GM10847 (cell line): ENCODE measurements around the gene SAMSN1.

ENCODE experiments used
- POLR2A ChIP-seq: IDR thresholded peaks from 2 replicates; pipeline ENCODE4 v1.6.1; 2011; ENCODE audit not compliant: insufficient read length; ENCODE audit errors: extremely low read depth

SAMSN1 gene

DNA sequence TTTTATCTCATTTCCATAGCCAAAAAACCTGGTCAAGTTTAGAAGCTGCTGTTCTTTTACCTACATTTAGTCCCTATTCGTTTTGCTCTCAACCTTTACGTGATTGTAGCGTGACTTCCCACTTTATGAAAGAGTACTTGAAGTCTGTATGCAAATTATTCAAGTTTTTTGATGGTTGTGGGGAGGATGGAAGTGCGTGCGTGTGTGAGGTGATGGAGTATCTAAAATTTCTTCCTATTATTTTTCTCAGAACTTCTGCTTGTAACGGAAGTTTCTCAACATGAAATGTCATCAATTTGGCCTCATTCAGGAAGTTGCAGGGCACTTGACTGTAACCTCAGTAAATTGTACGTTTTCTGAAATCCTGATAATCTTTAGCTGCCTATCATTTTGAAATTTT is 64.0 kb downstream of the SAMSN1 start:
- TF ChIP-seq POLR2A: no peak

GRCh38 chr21:14480411-14481031 is 65.6 kb downstream of the SAMSN1 start:
- no peak for TF ChIP-seq POLR2A

GRCh38 chr21:14479241-14479786 is 66.8 kb downstream of the SAMSN1 start:
- TF ChIP-seq POLR2A: no peak

DNA sequence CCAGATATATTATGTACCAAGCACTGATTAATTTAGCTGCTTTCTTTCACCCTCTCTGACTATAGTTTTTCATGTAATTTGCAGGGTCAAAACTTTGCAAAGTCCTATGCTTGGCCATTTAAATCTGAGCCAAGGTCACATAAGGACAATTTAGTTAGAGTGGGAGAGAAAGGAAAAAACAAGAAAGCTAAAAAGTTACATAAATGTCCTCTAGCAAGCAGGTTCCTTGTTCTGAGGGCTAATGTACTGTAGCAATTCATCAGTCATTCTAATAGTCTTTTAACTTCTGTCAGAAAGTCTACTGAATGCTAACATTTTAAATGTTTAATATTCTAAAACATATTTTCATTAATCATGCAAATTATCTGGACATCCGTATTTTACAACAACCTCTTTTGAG is 68.3 kb downstream of the SAMSN1 start:
- TF ChIP-seq POLR2A: no peak

GRCh38 chr21:14477133-14477532 is 69.0 kb downstream of the SAMSN1 start:
- TF ChIP-seq POLR2A: no peak

DNA sequence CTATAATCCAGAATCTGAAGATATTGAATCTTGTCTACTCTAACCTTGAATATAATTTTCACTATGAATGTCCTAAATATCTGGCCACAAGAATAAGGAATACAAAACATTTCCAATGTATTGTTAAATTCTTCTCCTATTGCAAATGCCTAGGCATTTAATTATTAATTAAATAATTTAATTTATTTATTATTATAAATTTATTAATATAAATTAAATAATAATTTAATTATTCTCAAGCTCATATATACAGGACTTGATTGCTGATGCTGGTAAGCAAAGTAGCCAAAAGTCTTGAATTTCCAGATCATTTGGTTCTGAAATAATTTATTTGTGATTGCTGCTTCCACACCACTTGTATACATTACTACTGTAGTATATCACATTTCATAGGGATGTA is 71.1 kb downstream of the SAMSN1 start:
- TF ChIP-seq POLR2A: no peak

GRCh38 chr21:14469641-14470040 is 76.5 kb downstream of the SAMSN1 start:
- TF ChIP-seq POLR2A: no peak

DNA sequence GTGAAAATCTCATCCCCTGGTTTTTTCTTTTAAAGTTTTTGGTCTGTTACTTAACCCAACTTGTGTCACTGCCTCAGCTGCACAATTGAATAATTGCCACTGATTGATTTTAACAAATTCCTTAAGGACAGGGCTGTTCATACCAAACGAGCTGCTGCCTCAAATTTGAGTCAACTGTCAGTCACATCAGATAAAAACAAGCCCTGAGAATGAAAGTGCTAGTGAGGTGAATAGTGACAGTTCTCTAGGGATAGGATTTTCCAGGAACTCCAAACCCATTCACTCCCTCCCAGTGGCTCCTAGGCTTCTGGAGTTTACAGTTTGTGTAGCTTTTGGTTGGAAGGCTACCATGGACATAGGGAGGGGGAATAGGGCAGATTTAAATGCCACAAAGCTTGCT is 79.4 kb downstream of the SAMSN1 start:
- TF ChIP-seq POLR2A: no peak

DNA sequence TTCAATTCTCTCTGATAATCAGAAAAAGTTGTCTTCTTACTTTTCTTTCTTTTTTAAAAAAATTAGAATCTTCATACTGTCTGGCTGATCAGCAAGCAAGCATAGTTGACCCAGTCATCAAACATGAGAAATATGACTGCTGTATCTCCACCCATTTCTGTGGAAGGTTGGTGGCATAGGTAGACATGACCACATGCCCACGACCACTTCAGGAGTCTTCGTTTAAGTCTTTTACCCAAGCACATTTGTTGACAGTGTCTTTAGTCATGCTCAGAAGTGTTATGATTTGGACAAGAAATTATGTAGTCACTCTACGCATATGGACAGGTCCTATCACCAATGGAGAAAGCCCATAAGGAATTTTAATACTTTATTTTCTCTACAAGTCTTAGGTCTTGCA is 88.4 kb downstream of the SAMSN1 start:
- TF ChIP-seq POLR2A: no peak

- TF ChIP-seq POLR2A: no peak
These were observed 89.2 kb downstream of the SAMSN1 start for GRCh38 chr21:14456911-14457310.

DNA sequence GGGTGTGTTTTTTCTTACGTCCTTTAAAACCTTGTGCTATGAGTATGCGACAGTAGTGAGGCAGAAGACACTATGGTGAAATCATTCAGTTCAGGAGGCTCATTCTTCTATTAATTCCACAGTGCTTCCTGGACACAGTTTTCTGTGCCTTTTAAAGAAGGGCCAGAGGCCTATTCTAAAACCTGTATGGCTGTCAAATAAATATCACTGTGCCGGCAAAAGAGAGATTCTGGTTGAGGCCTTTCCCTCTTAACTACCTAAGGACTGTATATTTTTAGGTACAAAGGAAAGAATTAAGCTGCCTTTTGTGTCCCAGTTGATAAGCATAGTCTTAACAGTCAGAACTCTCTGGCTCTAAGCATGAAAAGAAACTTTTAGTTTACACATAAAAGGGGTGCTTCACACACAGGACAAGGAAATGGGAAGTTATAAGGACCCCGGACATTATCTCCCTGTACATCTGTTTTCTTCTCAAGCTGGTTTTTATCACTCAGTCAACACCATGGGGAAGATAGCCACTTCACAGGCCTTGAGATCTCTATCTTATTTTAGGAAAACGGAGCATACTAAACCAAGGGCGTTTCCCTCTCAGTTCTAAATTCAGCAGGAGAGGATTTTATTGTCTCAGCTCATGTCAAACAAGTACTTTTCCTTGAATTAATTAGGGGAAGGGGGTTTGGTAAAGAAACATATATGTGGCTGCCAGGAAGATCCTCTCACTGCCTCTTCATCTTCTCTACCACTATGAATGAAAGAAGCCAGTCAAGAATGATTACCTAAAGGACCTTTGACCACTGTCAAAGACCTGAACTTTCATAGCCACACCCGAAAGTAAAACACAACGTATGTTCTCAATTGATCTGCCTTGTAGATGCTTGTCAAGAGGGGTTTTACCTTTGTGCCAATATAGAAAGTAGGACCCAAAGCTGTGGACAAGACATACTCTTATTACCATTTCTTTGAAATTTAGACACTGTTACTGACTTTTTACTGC is 91.8 kb downstream of the SAMSN1 start:
- TF ChIP-seq POLR2A: no peak

- no peak for TF ChIP-seq POLR2A
These were observed 92.6 kb downstream of the SAMSN1 start for GRCh38 chr21:14453339-14454015.

DNA sequence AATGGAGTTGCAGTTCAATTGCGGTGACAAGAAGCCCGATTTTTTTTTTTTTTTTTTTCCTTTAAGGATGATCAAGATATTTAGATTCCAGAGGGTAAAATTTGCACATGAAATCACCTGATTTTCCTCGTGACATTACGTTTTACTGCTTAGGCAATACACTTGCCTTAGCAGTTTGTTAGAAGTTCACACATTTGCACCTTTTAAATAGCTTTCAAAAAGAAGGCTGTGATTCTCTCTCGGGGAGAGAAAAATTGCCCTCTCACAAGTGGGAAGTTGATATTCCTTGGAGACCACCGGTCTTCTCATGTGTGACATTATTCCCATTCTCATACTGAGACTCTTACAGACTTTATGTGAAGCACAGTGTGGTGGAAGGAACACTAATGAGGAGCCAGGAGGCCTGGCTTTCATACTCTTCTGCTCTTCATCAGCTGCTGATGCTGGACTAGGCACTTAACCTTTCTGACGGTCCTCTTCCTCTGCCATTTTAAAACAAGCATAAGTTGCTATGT is 93.3 kb downstream of the SAMSN1 start:
- TF ChIP-seq POLR2A: no peak

- no peak for TF ChIP-seq POLR2A
These were observed 93.9 kb downstream of the SAMSN1 start for GRCh38 chr21:14452031-14452726.

GRCh38 chr21:14451546-14451945 is 94.6 kb downstream of the SAMSN1 start:
- TF ChIP-seq POLR2A: no peak

DNA sequence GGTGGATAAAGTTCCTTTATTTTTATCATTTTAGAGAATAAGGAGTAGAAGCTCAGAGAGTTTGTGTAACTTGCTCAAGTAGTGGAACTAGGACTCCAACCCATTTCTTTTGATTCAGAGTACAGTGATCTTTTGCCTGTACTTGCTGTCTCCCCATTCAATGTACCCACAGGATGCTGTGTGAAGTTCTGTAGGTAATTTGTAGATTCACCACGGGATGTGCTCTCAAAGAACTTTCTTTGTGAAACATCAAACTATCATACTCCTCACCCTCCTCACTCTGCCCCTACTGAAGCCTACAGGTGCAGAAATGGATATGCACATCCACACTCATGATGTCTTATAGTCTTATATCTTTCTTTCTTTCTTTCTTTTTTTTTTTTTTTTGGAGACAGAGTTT is 97.3 kb downstream of the SAMSN1 start:
- no peak for TF ChIP-seq POLR2A
